Nucleus accumbens (tissue), 56 donors: ENCODE data around the gene CDS1.
"Not testable (repeated sequence)": the region's sequence is repeated elsewhere in the genome, so short reads cannot be mapped to it uniquely, and the experiment has no call there.

Experiments
- DNase-seq, 56 donors: peaks; one replicate each; lab custom pipeline; 2025; lab: John Stamatoyannopoulos, UW

Gene CDS1

GRCh38 chr4:84606645-84607044 lies 23.7 kb downstream of the CDS1 start:
- no peak for DNase-seq

GRCh38 chr4:84611531-84611930 lies 28.6 kb downstream of the CDS1 start:
- DNase-seq: no peak

- no peak for DNase-seq
Observed at GRCh38 chr4:84614891-84615290, 32.0 kb downstream of the CDS1 start.

DNA sequence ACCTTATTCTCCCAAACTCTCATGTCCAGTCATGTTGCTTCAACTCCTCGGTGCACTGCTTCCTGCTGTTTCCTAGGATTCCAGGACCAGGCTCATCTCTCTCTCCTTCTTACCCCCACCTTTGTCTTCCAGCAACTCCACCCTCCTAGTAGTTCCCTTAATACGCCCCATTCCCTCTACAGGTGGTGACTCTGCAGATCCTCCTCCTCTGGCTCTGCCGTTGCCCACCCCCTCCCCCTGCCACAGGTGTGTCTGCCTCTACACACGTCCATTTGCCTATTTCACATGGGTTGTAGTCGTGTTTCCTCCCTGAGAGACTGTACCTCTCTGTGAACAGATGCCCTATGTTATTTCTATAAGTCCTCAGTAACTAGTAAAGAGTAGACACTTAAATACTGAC lies 32.4 kb downstream of the CDS1 start:
- no peak for DNase-seq

DNA sequence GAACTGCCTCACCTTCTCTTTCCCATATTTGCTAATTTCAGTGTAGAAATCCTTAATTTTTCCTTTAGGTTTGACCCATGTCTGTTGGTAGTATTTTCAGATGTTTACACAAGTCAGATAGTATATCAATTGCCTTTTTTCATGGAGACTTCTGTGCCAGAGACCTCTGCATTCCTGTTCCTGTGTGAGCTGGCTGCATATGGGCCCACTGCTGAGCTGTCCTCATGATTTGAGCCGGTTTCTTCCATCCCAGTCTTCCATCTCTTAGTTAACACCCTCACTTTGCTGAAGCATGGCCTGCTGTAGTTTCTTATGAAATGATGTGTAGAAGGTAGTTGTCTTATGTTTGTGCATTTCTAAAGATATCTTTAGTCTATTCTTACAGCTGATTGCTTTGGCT lies 40.0 kb downstream of the CDS1 start:
- DNase-seq: no peak

DNA sequence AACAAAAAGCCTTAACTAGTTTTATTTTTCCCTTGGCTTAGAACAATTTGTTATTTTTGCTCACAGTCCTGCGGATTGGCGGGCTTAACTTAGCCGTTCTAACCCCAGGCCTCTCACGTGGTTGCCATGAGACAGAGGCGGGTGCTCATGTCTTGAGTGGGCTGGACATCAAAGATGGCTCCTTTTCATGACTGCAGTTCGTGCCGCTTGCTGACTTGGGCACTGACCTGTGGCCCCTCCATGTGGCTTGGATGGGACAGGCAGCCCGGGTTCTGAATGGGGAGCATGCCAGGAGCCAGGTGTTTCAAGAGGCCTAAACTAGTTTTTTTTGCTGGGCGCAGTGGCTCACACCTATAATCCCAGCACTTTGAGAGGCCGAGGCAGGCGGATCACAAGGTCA lies 40.7 kb downstream of the CDS1 start:
- DNase-seq: no peak

DNA sequence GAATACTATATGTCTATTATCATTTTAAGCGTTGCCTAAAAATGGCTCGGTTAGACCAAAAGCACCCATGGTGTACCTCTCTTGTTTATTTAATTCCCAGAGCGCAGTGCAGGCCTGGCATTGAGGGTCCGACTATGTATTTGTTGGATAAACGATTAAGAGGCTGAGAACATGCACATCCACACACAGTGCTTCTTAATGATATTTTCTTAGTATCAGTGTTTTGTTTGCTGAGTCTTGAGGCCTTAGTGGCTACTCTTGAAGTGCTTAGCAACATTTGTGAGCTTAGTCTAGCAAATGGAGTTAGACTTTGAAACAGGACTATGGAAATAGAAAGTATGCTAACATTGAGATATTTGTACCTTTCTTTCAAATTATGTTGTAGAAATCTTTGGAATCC lies 43.7 kb downstream of the CDS1 start:
- DNase-seq: no peak

- DNase-seq: no peak
Observed at GRCh38 chr4:84631573-84631972, 48.6 kb downstream of the CDS1 start.

DNA sequence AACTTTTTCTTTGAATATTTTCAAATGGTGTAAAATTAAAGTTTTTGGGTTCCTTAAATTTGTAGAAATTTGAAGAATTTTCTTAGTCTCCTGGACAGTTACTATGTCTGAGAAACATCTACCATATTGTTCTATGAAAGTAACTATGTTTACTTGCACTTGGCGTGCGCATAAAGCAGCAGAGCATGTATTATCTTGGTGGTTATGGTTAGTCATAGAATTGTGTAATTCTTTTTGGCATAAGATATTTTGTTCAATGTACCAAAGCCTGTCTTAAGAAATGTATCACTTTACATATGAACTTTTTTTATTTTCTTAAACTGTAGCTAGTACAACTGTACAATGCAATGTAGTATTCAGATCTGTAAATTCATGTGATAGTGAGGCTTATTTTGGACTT lies 49.2 kb downstream of the CDS1 start:
- no peak for DNase-seq

DNA sequence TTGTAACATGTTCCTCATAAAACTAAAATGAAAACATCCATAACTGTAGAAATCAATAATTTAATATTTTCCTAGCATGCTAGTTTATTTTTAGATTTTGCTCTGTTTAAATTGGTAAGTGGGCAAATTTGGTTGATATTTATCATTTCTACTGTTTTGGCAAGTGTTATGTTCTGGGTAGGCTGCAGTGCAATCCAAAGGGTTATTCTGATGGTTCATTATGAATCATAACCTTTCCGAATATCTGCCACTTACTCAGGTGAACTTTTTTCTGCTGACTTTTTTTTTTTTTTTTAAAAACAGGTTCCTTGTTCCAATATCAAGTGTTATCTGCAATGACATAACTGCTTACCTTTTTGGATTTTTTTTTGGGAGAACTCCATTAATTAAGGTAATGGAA lies 52.0 kb downstream of the CDS1 start:
- no peak for DNase-seq

DNA sequence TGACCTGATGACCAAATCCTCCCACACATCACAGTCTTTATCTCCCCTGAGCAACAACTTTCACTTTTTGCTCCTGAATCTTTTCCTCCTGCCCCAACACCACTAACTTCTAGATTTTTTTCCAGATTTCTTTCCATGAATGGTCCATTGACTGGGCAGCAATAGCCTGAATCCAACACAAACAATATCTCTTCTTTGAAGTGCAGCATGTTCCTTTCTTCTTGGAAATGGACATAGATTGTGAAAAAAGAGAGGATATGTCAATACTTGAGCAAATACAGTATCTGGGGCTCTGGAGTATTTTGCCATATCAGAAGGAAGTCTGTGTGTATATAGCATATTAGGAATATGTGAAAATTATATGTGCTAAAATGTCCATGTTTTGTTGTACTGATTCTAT lies 55.2 kb downstream of the CDS1 start:
- no peak for DNase-seq

DNA sequence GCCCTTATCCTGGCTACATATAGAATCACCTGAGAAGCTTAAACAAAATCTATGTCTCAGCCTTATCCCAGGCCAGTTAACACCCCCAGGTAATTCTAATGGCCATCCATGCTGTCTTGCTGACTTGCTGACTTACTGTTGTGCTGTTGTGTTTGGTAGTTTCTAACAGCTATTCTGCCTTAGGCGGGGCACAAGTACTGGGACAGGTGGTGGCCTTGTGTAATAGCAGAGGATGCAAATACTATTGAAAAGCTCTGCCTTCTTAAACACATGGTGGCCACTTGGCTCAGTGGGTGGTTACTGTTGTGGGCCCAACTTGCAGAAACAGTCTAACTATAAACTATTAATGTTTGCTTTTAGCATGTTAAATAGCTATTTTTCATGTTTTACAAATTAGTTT lies 56.2 kb downstream of the CDS1 start:
- DNase-seq: no peak

DNA sequence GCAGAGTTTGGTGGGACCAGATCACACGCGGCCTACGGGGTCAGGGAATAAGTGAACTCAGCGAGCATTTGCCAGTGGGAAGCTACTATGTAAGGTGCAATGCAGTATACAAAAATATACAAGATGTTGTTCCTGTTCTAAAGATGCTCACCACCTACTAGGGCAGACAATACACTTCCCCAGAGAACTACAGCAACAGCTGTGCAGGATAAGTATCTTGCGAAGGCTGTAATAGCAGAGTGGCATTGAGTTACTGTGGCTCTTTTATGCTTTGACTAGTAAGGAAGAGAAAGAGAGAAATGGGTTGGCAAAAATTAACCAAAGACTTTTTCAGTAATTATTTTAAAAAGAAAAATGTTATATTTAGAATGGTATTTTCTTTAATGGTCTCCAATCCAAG lies 61.2 kb downstream of the CDS1 start:
- DNase-seq: no peak

GRCh38 chr4:84647312-84647884 lies 64.5 kb downstream of the CDS1 start:
- DNase-seq: no peak

- DNase-seq: no peak
Observed at GRCh38 chr4:84648178-84648577, 65.3 kb downstream of the CDS1 start.

- no peak for DNase-seq
Observed at GRCh38 chr4:84648863-84649647, 66.1 kb downstream of the CDS1 start.

DNA sequence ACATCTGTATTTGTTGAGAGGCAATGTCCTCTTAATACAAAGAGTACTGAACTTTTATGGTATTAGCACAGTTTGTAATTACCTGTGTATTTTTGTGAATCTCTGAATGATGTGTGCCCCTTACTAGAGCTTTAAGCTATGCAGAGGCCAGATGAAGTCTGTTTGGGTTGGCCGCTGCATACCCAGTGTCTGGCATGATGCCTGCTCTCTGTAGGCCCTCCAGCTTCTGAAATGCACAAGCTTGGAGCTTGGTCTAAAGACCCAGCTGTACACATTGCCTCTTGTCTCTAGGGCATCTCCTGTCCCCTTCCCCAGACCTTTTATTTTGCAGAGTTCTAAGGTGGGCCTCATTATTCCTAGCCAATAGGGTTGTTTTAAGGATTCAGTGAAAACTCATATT lies 68.6 kb downstream of the CDS1 start:
- DNase-seq: no peak

DNA sequence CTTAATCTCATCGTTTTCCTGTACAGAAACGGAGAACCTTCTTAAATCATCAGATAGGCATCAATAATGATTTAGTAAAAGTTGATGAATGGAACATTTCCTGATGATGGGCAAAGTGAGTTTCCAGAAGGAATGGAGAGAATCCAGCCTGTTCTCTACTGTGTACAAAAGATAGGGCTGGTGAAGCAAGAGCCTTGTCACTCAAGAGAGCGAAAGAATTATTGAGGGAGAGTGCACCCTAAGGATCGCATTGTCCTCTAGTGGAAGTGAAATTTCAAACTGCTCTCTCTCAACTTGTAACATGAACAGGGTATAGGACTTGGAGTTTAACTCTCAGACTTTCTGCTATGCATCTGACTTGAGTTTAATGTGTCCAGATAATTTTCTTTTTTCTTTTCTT lies 69.6 kb downstream of the CDS1 start:
- no peak for DNase-seq

DNA sequence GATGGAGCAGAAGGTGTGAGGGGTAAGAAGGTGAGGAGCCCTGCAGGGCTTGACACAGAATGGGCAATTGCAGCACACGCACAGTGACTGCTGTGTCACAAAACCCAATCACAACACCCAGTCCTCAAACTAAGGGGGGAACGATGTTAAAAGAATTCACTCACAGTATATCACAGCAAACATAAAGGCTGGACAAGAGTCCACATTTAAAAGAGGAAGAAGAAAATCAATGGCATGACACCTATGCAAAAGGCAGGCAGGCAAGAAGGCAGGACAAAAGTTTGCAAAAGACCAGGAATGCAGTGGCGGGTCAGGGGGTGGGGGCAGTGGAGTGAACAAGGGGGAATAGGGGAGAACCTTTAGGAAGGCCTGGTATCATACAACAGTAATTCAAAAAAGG lies 77.7 kb downstream of the CDS1 start:
- DNase-seq: no peak

DNA sequence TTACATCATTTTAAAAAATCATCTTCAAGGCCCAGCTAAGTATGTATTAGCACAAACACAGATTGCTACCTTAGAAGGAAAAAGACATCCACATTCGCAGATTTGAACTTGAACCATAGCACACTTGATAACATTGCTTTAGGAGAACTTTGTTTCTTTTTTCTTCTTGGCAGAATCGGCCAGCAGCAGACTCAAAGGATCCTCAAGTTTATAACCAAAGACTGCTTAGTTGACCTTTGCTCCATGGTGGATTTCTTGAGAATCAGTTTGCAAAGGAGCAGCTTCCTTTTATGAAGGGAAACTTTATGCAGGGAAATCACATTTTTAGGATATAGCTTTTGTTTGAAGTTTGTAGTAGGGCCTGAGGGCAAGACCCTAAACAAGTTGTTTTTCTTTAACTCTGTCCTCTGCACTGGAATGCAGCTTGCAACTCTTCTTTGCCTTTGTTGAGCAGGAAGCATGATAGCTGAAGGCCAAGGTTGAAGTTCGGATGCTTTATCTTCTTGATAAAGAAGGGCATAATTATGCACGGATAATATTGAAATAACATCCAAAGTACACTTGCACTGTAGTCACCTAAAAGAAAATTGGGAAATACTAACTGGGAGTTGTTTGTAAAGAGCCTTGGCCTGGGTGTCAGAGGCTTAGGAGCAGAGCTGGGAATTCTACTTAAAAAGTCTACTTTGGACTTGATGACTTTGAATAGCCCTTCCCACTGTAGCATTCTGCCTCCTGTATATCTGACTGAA lies 78.4 kb downstream of the CDS1 start:
- no peak for DNase-seq

DNA sequence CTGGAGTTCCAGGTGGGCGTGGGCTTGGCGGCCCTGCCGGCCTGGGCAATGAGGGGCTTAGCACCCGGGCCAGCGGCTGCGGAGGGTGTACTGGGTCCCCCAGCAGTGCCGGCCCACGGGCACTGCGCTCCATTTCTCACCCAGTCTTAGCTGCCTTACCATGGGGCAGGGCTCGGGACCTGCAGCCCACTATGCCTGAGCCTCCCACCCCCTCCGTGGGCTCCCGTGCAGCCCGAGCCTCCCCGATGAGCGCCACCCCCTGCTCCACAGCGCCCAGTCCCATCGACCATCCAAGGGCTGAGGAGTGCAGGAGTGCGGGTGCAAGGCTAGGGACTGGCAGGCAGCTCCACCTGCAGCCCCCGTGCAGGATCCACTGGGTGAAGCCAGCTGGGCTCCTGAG lies 81.8 kb downstream of the CDS1 start:
- DNase-seq: not testable (repeated sequence)

- no peak for DNase-seq
Observed at GRCh38 chr4:84666439-84666838, 83.5 kb downstream of the CDS1 start.
